Left ventricle myocardium inferior (tissue), 1 donor: ENCODE results near the gene FAM193A. TPM values are rescaled to one million over a fixed set of nuclear protein-coding genes. Genes with fewer than 3 reads are reported as not detected.
"Not testable (repeated sequence)": the region's sequence is repeated elsewhere in the genome, so short reads cannot be mapped to it uniquely, and the experiment has no call there.

Source experiments
- DNase-seq: peaks from one replicate; pipeline ENCODE4 v3.0.0-alpha.2; 2020
- H3K27ac ChIP-seq: fragments of 200-600 bp; replicated peaks from 2 replicates; pipeline ENCODE4 v1.8.0; 2021
- H3K27me3 ChIP-seq: fragments of 200-600 bp; 2 replicates; pipeline ENCODE4 v1.8.0; 2021; ENCODE audit warnings: low read depth
- H3K36me3 ChIP-seq: fragments of 200-600 bp; 2 replicates; pipeline ENCODE4 v1.8.0; 2021
- H3K4me1 ChIP-seq: fragments of 200-600 bp; 2 replicates; pipeline ENCODE4 v1.8.0; 2021
- H3K4me3 ChIP-seq: fragments of 200-600 bp; 2 replicates; pipeline ENCODE4 v1.8.0; 2021; ENCODE audit warnings: mild to moderate bottlenecking, moderate library complexity
- H3K9me3 ChIP-seq: fragments of 200-600 bp; replicated peaks from 2 replicates; pipeline ENCODE4 v1.8.0; 2021
- intact Hi-C: fragments of 100-400 bp; cut with micrococcal nuclease; formaldehyde crosslinking; loops from one replicate; pipeline ENCODE4 v1.11.0; 2022
- total RNA-seq: library from RNA; stranded (reverse); fragmentation: NEBNext Ultra II Directional; extraction: Animal tissue kit (Norgen Biotek cat#: 25700); gene quantifications from one replicate; pipeline ENCODE4 v1.2.1, GENCODE V29; 2021
- TF ChIP-seq, protein P1 (sequence below): fragments of 200-600 bp; IDR thresholded peaks from 2 replicates; pipeline ENCODE4 v1.8.0; 2021; ENCODE audit warnings: antibody characterized with exemption, mild to moderate bottlenecking, borderline replicate concordance
- donor health status: DM: no; HTN: yes; CAD: no; lungs with severe emphysema.

Gene FAM193A
- total RNA-seq, 1 donor from 2014 or later, result 16.0 TPM

DNA sequence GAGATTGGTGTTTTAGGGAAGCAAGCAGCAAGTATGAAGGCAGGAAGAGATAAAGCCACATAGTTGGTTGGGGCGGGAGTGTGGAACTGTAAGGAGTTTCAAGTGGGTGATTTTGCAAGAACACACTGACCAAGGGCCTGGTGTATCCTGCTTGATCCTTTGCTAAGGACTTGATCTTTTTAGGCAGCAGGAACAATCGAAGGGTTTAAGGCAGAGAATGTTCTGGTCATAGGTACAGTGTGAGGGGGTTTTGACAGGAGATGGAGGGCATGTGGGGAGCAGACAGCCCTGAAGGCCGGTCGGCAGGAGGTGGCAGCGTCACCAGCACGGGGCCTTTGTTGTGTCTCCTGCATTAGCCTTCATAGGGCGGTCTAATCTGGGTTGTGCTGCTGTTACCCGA is 54.7 kb downstream of the FAM193A start:
- no peak overlapping the region for H3K4me3 ChIP-seq
- peak overlapping the region; percentile 49 for H3K27ac ChIP-seq
- TF ChIP-seq, protein P1, sequence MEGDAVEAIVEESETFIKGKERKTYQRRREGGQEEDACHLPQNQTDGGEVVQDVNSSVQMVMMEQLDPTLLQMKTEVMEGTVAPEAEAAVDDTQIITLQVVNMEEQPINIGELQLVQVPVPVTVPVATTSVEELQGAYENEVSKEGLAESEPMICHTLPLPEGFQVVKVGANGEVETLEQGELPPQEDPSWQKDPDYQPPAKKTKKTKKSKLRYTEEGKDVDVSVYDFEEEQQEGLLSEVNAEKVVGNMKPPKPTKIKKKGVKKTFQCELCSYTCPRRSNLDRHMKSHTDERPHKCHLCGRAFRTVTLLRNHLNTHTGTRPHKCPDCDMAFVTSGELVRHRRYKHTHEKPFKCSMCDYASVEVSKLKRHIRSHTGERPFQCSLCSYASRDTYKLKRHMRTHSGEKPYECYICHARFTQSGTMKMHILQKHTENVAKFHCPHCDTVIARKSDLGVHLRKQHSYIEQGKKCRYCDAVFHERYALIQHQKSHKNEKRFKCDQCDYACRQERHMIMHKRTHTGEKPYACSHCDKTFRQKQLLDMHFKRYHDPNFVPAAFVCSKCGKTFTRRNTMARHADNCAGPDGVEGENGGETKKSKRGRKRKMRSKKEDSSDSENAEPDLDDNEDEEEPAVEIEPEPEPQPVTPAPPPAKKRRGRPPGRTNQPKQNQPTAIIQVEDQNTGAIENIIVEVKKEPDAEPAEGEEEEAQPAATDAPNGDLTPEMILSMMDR, result no peak
- no peaks in the 10 kb centered on the region for H3K27me3 ChIP-seq
- DNase-seq, result no peak
- intact Hi-C loops, result no loop called here
- no peaks in the 10 kb centered on the region for H3K9me3 ChIP-seq
- peaks cover 98% of the 10 kb centered on the region for H3K4me1 ChIP-seq
- H3K36me3 ChIP-seq, result peaks cover 1% of the 10 kb centered on the region

GRCh38 chr4:2592014-2592413 is 55.6 kb downstream of the FAM193A start:
- H3K4me1 ChIP-seq, result peaks cover 98% of the 10 kb centered on the region
- H3K4me3 ChIP-seq, H3K9me3 ChIP-seq, DNase-seq, H3K36me3 ChIP-seq, intact Hi-C loops, H3K27me3 ChIP-seq: not testable (repeated sequence)
- peak overlapping the region; percentile 39 for H3K27ac ChIP-seq

GRCh38 chr4:2592572-2592971 is 56.1 kb downstream of the FAM193A start:
- Histone ChIP-seq H3K4me1 (peaks cover 98% of the 10 kb centered on the region), H3K9me3 (no peaks in the 10 kb centered on the region), H3K36me3 (peaks cover 7% of the 10 kb centered on the region), H3K27me3 (no peaks in the 10 kb centered on the region), H3K4me3 (no peak overlapping the region), H3K27ac (peak overlapping the region; percentile 39)
- no peak for DNase-seq
- TF ChIP-seq, protein P1, result no peak
- intact Hi-C loops, result no loop called here

DNA sequence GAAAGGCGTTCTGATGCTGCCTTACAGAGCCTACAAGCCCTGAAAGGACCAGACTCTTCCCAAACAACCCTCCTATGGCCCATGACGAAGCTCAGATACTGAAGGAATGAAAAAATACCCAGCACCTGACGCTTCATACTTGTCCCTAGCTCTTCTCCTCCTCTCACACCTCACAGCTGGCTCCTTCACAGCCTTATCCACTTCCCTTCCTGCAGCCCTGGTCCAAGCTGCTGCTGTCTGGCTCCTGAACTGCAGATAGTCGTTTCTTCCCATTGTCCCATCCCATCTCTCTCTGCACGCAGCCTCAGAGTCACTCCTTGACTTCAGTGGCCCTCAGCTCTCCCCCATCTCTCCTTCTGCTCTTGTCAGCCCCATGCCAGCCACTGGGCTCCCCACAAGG is 56.6 kb downstream of the FAM193A start:
- Histone ChIP-seq H3K27me3 (no peaks in the 10 kb centered on the region), H3K27ac (no peak overlapping the region), H3K4me1 (peaks cover 98% of the 10 kb centered on the region), H3K9me3 (no peaks in the 10 kb centered on the region), H3K36me3 (peaks cover 7% of the 10 kb centered on the region), H3K4me3 (no peak overlapping the region)
- no peak for DNase-seq
- intact Hi-C loops, result no loop called here
- TF ChIP-seq, protein P1, result no peak

DNA sequence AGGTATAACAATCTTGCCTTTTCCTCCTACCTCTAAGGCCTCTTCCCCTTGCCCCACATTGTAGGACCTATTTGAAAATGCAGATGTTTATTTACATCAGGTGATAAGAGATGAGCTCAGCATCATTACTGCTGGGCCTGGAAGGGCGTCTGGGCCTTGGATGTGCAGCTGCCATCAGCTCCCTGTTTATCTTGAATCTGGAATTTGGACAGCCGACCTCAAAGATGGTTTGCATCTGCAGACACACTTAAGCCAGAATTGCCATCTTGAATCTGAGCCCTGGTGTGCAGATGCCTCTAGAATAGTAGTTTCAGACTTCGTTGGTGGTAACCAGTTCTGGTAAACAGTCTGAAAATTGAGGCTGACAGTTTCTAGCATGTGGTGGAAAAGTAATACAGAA is 59.0 kb downstream of the FAM193A start:
- H3K4me3 ChIP-seq, result no peak overlapping the region
- H3K27ac ChIP-seq, result peak overlapping the region; percentile 8
- DNase-seq, result no peak
- no peaks in the 10 kb centered on the region for H3K9me3 ChIP-seq
- H3K27me3 ChIP-seq, result no peaks in the 10 kb centered on the region
- intact Hi-C loops, result no loop called here
- H3K4me1 ChIP-seq, result peaks cover 100% of the 10 kb centered on the region
- TF ChIP-seq, protein P1, result no peak
- peaks cover 7% of the 10 kb centered on the region for H3K36me3 ChIP-seq

- peaks cover 100% of the 10 kb centered on the region for H3K4me1 ChIP-seq
- peak overlapping the region; percentile 73 for H3K27ac ChIP-seq
- no peak for DNase-seq
- peaks cover 7% of the 10 kb centered on the region for H3K36me3 ChIP-seq
- H3K27me3 ChIP-seq, result no peaks in the 10 kb centered on the region
- no peaks in the 10 kb centered on the region for H3K9me3 ChIP-seq
- H3K4me3 ChIP-seq, result no peak overlapping the region
- intact Hi-C loops, result no loop called here
- TF ChIP-seq, protein P1, result no peak
Measured at GRCh38 chr4:2595952-2596552, 59.6 kb downstream of the FAM193A start.
